HepG2 (cell line): ENCODE results near the gene DNAAF9. TPM values are rescaled to one million over a fixed set of nuclear protein-coding genes. Genes with fewer than 3 reads are reported as not detected.

Experiments
- FOSL1 ChIP-seq: sonication (generic); formaldehyde crosslinking; IDR thresholded peaks from 2 replicates; pipeline ENCODE4 v1.9.0; 2021; ENCODE audit warnings: missing genetic modification reagents, borderline replicate concordance
- HOXA9 ChIP-seq: sonication (generic); formaldehyde crosslinking; IDR thresholded peaks from 2 replicates; pipeline ENCODE4 v1.8.1; 2022; ENCODE audit warnings: missing genetic modification reagents, mild to moderate bottlenecking, moderate library complexity, borderline replicate concordance
- KDM2A ChIP-seq: sonication (generic); formaldehyde crosslinking; IDR thresholded peaks from 2 replicates; pipeline ENCODE4 v1.4.0; 2020; ENCODE audit warnings: low read depth, missing genetic modification reagents, borderline replicate concordance
- MLX ChIP-seq: IDR thresholded peaks from 2 replicates; pipeline ENCODE4 v1.6.1; 2016
- MXI1 ChIP-seq: IDR thresholded peaks from 3 replicates; pipeline ENCODE4 v1.6.1; 2012; ENCODE audit warnings: low read depth, low read length, inconsistent platforms, borderline replicate concordance
- MYC ChIP-seq: sonication (generic); formaldehyde crosslinking; IDR thresholded peaks from 2 replicates; pipeline ENCODE4 v1.9.0; 2021; ENCODE audit warnings: missing genetic modification reagents, borderline replicate concordance
- MZF1 ChIP-seq: sonication (generic); formaldehyde crosslinking; IDR thresholded peaks from 2 replicates; pipeline ENCODE4 v1.8.1; 2023; ENCODE audit warnings: mild to moderate bottlenecking, missing genetic modification reagents, borderline replicate concordance
- NR2F2 ChIP-seq: IDR thresholded peaks from 2 replicates; pipeline ENCODE4 v1.6.1; 2012; ENCODE audit warnings: low read depth, inconsistent platforms, borderline replicate concordance
- PHF20 ChIP-seq: sonication (generic); formaldehyde crosslinking; IDR thresholded peaks from 2 replicates; pipeline ENCODE4 v1.5.0; 2020; ENCODE audit warnings: mild to moderate bottlenecking, missing genetic modification reagents
- RBFOX2 ChIP-seq: fragments of 200-400 bp; formaldehyde crosslinking; IDR thresholded peaks from 2 replicates; pipeline ENCODE4 v1.6.1; 2017; ENCODE audit warnings: low read depth, mild to moderate bottlenecking, low read length
- SOX5 ChIP-seq: IDR thresholded peaks from 2 replicates; pipeline ENCODE4 v1.6.1; 2016; ENCODE audit warnings: borderline replicate concordance
- TSC22D2 ChIP-seq: sonication (generic); formaldehyde crosslinking; IDR thresholded peaks from 2 replicates; pipeline ENCODE4 v1.5.1; 2020; ENCODE audit warnings: missing genetic modification reagents, mild to moderate bottlenecking, borderline replicate concordance
- ZBTB7A ChIP-seq: sonication (generic); formaldehyde crosslinking; IDR thresholded peaks from 2 replicates; pipeline ENCODE4 v1.8.0; 2022; ENCODE audit warnings: mild to moderate bottlenecking, missing genetic modification reagents
- ZNF598 ChIP-seq: sonication (generic); formaldehyde crosslinking; IDR thresholded peaks from 2 replicates; pipeline ENCODE4 v1.5.1; 2020; ENCODE audit warnings: mild to moderate bottlenecking, missing genetic modification reagents, borderline replicate concordance
- ZNF605 ChIP-seq: sonication (generic); formaldehyde crosslinking; IDR thresholded peaks from 2 replicates; pipeline ENCODE4 v1.8.0; 2022; ENCODE audit warnings: mild to moderate bottlenecking, missing genetic modification reagents
- ZNF713 ChIP-seq: sonication (generic); formaldehyde crosslinking; IDR thresholded peaks from 2 replicates; pipeline ENCODE4 v1.4.0; 2020; ENCODE audit warnings: mild to moderate bottlenecking, missing genetic modification reagents
- ZNF768 ChIP-seq: sonication (generic); formaldehyde crosslinking; IDR thresholded peaks from 2 replicates; pipeline ENCODE4 v1.4.0; 2020; ENCODE audit warnings: missing genetic modification reagents
- ZSCAN21 ChIP-seq: sonication (generic); formaldehyde crosslinking; IDR thresholded peaks from 2 replicates; pipeline ENCODE4 v1.8.0; 2022; ENCODE audit warnings: mild to moderate bottlenecking, missing genetic modification reagents, moderate library complexity, borderline replicate concordance
- polyA plus RNA-seq, 8 experiments: library from polyadenylated mRNA; depleted of rRNA in 3 of 8; stranded (reverse) in 7 of 8; unstranded in 1 of 8; fragments of >200 nt; fragmentation: Illumina TruSeq in 4 of 8; extraction: Trizol in 4 of 8; gene quantifications; 2 replicates each; pipeline versions ENCODE4 v1.2.1 to v1.2.3, GENCODE V29; 2011 to 2016; ENCODE audit warnings: low read depth in 4 of 8, missing spikeins in 1 of 8, mixed read lengths in 1 of 8; ENCODE audit not compliant: insufficient read depth in 1 of 8
- total RNA-seq, 5 experiments: library from RNA; depleted of rRNA; stranded (reverse); fragments of >200 nt; fragmentation: Illumina TruSeq; extraction: Trizol; gene quantifications; 2 replicates each; pipeline ENCODE4 v1.2.3, GENCODE V29; 2016; ENCODE audit warnings: low read depth in 1 of 5
- TF ChIP-seq, protein P1 (sequence below): sonication (generic); formaldehyde crosslinking; IDR thresholded peaks from 2 replicates; pipeline ENCODE4 v1.8.0; 2022; ENCODE audit warnings: missing genetic modification reagents, mild to moderate bottlenecking, moderate library complexity, borderline replicate concordance
- TF ChIP-seq, protein P2 (sequence below): sonication (generic); formaldehyde crosslinking; IDR thresholded peaks from 2 replicates; pipeline ENCODE4 v1.4.0; 2020; ENCODE audit warnings: missing genetic modification reagents
- TF ChIP-seq, protein P3 (sequence below): sonication (generic); formaldehyde crosslinking; IDR thresholded peaks from 2 replicates; pipeline ENCODE4 v1.4.0; 2020; ENCODE audit warnings: missing genetic modification reagents, borderline replicate concordance
- TF ChIP-seq, protein P4 (sequence below): sonication (generic); formaldehyde crosslinking; IDR thresholded peaks from 2 replicates; pipeline ENCODE4 v1.5.0; 2020; ENCODE audit warnings: missing genetic modification reagents

DNAAF9 gene
- total and polyA plus RNA-seq, 2 of the 13 experiments (the other 11 are each of a cell fraction or from before 2014, with no cell fraction given), result 10.5 to 14.9 TPM

DNA sequence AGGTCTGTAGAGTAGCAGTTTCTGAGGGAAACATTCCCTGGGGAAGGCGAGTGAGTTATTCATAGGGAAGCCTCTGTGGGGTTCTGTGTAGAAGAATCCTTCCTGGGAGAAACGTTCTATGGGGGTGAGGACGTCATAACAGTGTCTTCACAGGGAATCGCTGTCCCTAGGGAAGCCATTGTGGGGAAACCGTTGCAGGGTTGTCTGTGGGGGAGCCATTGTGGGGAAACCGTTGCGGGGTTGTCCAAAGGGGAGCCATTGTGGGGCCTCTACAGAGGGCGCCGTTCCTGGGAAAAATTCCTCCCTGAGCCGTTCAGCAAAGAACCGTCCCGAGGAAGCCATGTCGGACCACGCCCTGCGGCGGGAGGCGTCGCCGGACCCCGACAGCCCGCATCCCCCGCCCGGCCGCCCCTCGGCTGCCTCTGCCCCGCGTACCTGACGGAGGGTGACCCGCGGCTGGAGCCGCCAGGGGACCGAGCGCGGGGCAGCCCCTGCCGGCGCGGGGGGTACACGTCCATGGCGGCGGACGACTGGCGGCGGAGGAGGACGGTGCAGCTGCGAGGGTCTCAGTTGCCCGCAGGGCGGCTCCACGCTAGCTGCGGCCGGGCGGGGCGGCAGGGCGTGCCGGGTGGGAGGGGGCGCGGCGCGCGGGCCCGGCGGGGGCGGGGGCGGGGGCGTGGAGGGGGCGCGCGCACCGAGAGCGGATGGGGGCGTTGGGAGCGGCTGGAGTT lies at the start of gene DNAAF9 (continued):
- TF ChIP-seq, protein P1, sequence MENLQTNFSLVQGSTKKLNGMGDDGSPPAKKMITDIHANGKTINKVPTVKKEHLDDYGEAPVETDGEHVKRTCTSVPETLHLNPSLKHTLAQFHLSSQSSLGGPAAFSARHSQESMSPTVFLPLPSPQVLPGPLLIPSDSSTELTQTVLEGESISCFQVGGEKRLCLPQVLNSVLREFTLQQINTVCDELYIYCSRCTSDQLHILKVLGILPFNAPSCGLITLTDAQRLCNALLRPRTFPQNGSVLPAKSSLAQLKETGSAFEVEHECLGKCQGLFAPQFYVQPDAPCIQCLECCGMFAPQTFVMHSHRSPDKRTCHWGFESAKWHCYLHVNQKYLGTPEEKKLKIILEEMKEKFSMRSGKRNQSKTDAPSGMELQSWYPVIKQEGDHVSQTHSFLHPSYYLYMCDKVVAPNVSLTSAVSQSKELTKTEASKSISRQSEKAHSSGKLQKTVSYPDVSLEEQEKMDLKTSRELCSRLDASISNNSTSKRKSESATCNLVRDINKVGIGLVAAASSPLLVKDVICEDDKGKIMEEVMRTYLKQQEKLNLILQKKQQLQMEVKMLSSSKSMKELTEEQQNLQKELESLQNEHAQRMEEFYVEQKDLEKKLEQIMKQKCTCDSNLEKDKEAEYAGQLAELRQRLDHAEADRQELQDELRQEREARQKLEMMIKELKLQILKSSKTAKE (CRISPR knock-in tag), result peak; percentile 59; the same call in 1 of the 2 replicates
- peak; percentile 37; the same call in 1 of the 3 replicates for TF ChIP-seq MXI1
- peak; percentile 56; the same call in 1 of the 2 replicates for TF ChIP-seq ZNF605
- TF ChIP-seq, protein P2, sequence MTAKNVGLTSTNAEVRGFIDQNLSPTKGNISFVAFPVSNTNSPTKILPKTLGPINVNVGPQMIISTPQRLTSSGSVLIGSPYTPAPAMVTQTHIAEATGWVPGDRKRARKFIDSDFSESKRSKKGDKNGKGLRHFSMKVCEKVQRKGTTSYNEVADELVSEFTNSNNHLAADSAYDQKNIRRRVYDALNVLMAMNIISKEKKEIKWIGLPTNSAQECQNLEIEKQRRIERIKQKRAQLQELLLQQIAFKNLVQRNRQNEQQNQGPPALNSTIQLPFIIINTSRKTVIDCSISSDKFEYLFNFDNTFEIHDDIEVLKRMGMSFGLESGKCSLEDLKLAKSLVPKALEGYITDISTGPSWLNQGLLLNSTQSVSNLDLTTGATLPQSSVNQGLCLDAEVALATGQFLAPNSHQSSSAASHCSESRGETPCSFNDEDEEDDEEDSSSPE (CRISPR knock-in tag), result no peak; the same call in 1 of the 2 replicates
- TF ChIP-seq ZNF713 (CRISPR knock-in tag), result peak; percentile 86; the same call in 1 of the 2 replicates
- 0 out of 2 replicates have a peak, but pooled peaks have one; percentile 23 for TF ChIP-seq MLX (CRISPR knock-in tag)
- TF ChIP-seq TSC22D2 (CRISPR knock-in tag), result no peak
- TF ChIP-seq MYC (CRISPR knock-in tag), result peak; percentile 49; the same call in 1 of the 2 replicates
- TF ChIP-seq SOX5, result no peak
- TF ChIP-seq HOXA9, result peak; percentile 79; the same call in 1 of the 2 replicates
- no peak for TF ChIP-seq MZF1 (CRISPR knock-in tag)
- peak; percentile 85 for TF ChIP-seq RBFOX2
- peak; percentile 65 for TF ChIP-seq KDM2A
- TF ChIP-seq ZNF768, result peak; percentile 86; the same call in 1 of the 2 replicates
- no peak for TF ChIP-seq PHF20 (CRISPR knock-in tag)
- peak; percentile 96 for TF ChIP-seq ZBTB7A
- TF ChIP-seq NR2F2, result 0 out of 2 replicates have a peak, but pooled peaks have one; percentile 8
- TF ChIP-seq, protein P3, sequence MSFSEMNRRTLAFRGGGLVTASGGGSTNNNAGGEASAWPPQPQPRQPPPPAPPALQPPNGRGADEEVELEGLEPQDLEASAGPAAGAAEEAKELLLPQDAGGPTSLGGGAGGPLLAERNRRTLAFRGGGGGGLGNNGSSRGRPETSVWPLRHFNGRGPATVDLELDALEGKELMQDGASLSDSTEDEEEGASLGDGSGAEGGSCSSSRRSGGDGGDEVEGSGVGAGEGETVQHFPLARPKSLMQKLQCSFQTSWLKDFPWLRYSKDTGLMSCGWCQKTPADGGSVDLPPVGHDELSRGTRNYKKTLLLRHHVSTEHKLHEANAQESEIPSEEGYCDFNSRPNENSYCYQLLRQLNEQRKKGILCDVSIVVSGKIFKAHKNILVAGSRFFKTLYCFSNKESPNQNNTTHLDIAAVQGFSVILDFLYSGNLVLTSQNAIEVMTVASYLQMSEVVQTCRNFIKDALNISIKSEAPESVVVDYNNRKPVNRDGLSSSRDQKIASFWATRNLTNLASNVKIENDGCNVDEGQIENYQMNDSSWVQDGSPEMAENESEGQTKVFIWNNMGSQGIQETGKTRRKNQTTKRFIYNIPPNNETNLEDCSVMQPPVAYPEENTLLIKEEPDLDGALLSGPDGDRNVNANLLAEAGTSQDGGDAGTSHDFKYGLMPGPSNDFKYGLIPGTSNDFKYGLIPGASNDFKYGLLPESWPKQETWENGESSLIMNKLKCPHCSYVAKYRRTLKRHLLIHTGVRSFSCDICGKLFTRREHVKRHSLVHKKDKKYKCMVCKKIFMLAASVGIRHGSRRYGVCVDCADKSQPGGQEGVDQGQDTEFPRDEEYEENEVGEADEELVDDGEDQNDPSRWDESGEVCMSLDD (CRISPR knock-in tag), result peak; percentile 64; the same call in 1 of the 2 replicates
- TF ChIP-seq, protein P4, sequence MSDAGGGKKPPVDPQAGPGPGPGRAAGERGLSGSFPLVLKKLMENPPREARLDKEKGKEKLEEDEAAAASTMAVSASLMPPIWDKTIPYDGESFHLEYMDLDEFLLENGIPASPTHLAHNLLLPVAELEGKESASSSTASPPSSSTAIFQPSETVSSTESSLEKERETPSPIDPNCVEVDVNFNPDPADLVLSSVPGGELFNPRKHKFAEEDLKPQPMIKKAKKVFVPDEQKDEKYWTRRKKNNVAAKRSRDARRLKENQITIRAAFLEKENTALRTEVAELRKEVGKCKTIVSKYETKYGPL, result no peak
- no peak for TF ChIP-seq ZNF598 (CRISPR knock-in tag)
- TF ChIP-seq FOSL1 (CRISPR knock-in tag), result peak; percentile 38; the same call in 1 of the 2 replicates
- TF ChIP-seq ZSCAN21 (CRISPR knock-in tag), result peak; percentile 38; the same call in 1 of the 2 replicates
